Activated T-cell treated with anti-CD3 and anti-CD28 coated beads, Interleukin-2, amount 50 U/mL, for 1 hour (primary cell): ENCODE results near the gene SLC39A2.
"Not testable (repeated sequence)": the region's sequence is repeated elsewhere in the genome, so short reads cannot be mapped to it uniquely, and the experiment has no call there.

Experiments used
- DNase-seq: peaks from one replicate; pipeline ENCODE4 v3.0.0-alpha.2; 2020

SLC39A2 gene

GRCh38 chr14:20997564-20997963 is 1.5 kb upstream of the SLC39A2 start:
- DNase-seq = no peak

DNA sequence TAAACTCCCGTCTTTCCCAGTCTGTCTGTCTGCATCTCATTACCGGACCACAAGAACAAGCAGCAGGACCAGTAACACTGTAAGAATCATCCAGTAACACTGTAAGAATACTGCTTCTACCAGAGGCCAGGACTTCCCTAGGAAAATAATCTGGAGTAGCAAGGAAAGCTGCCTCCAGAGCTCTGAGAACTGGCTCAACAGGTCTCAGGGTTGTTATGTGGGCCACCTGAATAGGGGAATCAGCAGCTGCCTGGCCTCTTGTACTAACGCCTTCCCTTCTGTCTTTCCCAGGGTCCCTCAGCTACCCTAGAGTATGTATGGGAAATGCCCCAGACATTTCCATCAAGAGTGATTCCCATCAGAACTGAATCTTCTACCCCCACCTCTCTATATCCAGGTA is 954 bp upstream of the SLC39A2 start:
- no peak for DNase-seq

- DNase-seq = no peak
Observed at GRCh38 chr14:20999591-20999990, 498 bp downstream of the SLC39A2 start.

DNA sequence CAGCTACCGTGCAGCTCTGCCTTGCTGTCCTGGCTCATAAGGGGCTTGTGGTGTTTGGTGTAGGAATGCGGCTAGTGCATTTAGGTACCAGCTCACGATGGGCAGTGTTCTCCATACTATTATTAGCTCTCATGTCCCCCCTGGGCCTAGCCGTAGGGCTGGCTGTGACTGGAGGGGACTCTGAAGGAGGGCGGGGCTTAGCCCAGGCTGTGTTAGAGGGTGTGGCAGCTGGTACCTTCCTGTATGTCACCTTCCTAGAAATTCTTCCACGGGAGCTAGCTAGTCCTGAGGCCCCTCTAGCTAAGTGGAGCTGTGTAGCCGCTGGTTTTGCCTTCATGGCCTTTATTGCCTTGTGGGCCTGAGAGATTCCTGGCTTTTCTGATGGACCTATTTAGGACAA is 2.1 kb downstream of the SLC39A2 start:
- DNase-seq = no peak

- DNase-seq = no peak
Observed at GRCh38 chr14:21003788-21004346, 4.8 kb downstream of the SLC39A2 start.

DNA sequence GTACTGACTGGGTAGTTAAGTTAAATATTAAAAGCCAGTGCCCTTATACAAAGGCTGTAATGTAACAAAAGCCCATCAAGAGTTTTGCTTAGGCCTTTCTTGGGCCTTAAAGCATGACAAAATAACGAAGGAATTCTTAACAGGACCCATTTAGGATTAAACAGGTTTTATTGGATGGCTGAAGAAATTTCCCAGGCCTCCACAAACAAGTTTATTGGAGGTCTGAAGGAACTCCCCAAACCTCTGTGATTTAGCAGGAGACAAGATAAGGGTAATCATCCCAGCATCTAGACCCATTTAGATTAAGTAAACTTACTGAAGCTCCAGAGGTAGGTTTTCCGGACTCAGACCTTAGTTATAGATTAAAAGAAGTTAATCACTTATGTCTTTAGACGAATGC is 10.6 kb downstream of the SLC39A2 start:
- not testable (repeated sequence) for DNase-seq

- no peak for DNase-seq
Observed at GRCh38 chr14:21011136-21011535, 12.0 kb downstream of the SLC39A2 start.

DNA sequence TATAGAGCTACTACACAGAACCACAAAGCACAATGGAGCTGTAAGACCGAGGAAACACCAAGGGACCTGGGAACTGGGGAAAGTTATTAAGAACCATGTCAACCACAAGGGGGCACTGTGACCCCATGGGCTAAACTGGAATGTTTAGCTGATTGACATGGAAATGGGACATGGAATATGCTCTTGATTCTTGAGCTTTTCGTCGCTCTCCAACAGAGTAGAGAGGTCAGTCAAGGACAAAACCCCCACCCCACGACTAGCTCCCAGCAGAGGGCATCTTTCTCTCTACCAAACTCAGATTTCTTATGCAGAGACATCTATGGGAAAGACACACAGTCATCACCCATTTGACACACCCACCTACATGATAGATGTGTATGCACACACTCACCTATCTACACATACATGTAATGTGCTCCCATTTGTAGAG is 15.7 kb downstream of the SLC39A2 start:
- DNase-seq = peak; percentile 77

- no peak for DNase-seq
Observed at GRCh38 chr14:21015312-21015711, 16.2 kb downstream of the SLC39A2 start.

DNA sequence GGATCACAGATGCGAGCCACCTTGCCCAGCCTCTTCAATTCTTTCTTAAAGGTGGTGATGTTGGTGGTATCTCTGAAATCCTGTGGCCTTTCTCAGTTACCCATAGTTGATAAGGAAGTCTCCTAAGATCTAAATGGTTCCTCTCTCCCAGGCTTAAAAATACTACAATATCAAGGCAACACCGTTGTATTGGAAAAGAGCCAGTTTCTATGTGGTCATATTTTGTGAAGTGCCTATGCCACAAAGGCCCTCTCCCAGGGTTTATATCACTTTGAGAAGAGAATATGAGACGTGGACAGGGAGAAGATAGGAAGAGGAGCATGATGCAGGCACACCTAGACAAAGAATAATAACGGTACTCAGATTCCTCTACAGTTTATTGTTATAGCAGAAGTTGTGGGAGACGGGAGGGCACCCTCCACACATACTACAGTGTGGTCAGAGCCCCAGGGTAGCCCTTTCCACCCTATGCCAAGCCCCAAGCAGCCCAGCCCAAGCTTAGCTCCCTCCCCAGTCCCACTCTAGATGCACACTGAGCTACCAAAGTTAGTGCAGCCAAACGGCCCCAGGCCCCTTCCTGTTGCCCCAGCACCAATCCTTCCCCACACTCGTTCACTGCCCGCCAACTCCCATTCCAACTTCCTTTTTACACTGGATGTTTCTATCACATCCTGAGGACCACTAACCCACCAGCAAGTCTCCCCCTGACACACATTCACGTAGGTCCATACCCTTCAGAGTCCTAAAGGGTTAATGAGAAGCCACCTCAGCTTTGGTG is 17.5 kb downstream of the SLC39A2 start:
- DNase-seq = no peak

- DNase-seq = no peak
Observed at GRCh38 chr14:21017528-21018245, 18.6 kb downstream of the SLC39A2 start.

GRCh38 chr14:21018286-21018685 is 19.2 kb downstream of the SLC39A2 start:
- DNase-seq = no peak

DNA sequence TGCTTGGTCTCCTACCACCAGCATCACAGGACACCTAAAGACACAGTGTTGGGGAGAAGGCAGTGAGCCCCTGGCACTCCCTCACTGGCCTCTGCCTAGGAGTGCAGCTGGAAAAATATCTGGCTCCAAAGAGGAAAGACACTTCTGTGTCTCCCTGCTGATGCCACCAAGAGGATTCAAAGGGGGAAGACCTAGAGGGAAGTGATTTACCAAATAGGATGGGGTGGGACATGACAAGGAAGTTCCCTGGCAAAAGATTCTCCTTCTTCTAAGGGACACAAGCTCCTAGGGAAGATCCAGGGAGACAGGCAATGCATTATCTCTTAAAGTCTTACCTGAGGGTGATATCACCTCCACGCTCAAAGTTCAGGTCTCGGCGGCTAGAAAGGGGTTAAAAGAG is 19.7 kb downstream of the SLC39A2 start:
- no peak for DNase-seq

- DNase-seq = no peak
Observed at GRCh38 chr14:21019366-21019765, 20.3 kb downstream of the SLC39A2 start.

DNA sequence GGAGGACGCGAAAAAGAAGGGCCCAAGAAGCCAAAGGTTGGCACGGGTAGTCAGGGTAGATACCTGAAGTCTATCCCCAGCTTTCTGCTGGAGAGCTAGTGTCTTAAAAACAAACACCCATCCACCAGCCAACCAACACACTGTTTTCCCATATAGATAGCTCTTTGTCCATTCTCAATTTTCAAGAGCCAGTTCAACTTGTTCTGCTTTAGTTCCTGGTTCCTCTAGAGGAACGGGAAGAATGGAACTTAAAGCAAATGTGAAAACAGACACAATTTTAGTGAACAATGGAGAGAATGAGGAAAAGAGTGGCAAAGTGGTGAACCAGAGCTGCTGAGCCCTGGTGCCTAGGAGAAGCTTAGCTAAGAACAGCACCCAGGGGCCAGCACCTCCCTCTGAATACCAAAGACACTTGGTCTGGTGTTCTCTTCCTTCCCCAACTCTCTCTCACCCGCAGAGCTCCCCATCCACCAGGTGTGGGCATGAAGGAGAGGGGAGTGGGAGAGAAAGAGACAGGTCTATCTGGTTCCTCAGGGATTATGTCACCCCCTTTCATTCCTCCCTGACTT is 22.0 kb downstream of the SLC39A2 start:
- no peak for DNase-seq

DNA sequence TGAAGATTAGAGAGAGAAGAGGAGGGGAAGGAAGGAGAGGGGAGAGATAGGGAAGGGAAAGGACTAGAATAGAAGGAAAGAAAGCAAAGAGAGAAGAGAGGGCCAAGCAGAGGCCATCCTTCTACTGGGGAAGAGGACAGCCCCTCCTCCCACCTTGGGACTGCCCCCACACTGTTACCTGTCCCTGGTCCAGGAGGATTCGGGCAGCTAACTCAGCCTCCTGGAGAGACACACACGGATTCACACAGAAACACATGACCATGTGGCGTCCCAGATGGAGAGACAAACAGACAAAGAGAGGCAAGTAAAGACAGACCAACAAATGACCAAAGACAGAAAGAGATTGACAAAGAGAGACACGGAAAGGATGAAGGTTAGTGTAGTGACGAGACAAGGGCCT is 23.6 kb downstream of the SLC39A2 start:
- DNase-seq = no peak

DNA sequence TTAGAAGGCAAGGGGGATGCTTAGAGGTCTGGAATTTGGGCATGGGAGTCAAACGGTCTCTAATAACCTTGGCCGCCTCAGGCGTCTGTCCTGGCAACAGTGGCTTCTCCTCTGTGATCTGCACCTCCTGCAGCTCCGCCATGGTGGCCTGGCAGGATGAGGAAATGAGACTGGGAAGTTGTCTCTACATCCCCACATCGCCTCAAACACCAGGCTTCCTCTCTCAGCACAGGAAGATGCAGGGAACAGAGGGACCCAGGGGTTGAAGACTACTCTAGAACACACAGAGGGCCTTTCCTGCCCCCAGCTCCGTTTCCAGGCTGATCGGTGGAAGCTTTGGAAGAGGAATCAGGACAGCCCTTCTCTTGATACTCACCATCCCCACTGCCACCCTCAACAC is 24.1 kb downstream of the SLC39A2 start:
- DNase-seq = no peak

- peak; percentile 33 for DNase-seq
Observed at GRCh38 chr14:21023817-21024584, 24.9 kb downstream of the SLC39A2 start.

- peak; percentile 83 for DNase-seq
Observed at GRCh38 chr14:21024585-21025370, 25.7 kb downstream of the SLC39A2 start, which contains the start of gene NDRG2. TSS of gene NDRG2 (minus strand) at chr14:21025061. CDS start at chr14:21023315, 1,746 bp downstream.

- DNase-seq = no peak
Observed at GRCh38 chr14:21025371-21026273, 26.5 kb downstream of the SLC39A2 start.
